D341Med (cell line): Measurements from ENCODE around the gene RAB44.

Source experiments
- DNase-seq: peaks from one replicate; pipeline ENCODE4 v3.0.0; 2012; ENCODE audit warnings: low spot score

The RAB44 gene

GRCh38 chr6:36666826-36667591 is 30.6 kb upstream of the RAB44 start:
- no peak for DNase-seq

DNA sequence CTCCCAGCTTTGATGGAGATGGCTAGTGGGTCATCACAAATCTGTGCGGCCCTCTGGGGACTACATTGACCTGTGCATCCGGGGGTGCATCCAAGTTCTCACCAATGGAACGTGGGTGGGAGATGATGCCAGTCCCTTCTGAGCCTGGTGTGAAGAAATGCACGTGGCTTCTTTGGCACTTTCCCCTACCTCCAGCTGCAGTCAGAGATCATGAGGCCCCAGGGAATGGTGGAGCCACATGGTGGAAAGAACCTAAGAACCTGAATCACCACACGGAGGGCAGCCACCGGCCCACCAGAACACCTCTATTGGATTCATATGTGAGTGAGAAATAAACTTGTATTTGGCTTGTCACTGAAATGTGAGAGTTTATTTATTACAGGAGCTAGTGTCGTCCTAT is 29.0 kb upstream of the RAB44 start:
- no peak for DNase-seq

DNA sequence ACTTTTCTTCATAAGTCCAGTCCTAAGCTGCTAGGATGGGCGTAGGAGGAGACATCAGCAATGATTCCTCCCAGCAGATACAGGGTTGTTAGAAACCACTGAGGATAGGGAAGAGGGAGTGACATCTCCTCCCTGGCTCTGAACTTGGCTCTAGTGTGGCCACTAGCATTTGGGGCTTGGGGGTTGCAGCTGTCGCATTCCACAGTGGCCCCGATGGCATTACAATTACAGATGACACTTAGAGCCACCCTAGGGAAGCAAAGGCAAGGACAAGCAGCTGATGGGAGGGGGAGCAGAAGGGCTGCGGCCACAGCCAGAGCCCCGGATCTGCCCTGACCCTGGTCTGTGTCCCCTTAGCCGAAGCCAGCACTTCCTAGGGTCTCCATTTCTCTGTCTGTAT is 28.6 kb upstream of the RAB44 start:
- no peak for DNase-seq

- DNase-seq, result no peak
Measured at GRCh38 chr6:36670271-36670670, 27.4 kb upstream of the RAB44 start.

GRCh38 chr6:36671687-36672375 is 25.8 kb upstream of the RAB44 start:
- no peak for DNase-seq

- DNase-seq, result no peak
Measured at GRCh38 chr6:36673882-36674281, 23.7 kb upstream of the RAB44 start.

DNA sequence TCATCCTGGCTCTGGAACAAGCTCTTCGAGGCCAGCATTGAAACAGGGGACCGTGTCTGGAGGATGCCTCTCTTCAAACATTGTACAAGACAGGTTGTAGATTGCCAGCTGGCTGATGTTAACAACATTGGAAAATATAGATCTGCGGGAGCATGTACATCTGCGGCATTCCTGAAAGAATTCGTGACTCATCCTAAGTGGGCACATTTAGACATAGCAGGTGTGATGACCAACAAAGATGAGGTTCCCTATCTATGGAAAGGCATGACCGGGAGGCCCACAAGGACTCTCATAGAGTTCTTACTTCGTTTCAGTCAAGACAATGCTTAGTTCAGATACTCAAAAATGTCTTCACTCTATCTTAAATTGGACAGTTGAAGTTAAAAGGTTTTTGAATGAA is 22.7 kb upstream of the RAB44 start:
- no peak for DNase-seq

GRCh38 chr6:36676141-36677058 is 21.2 kb upstream of the RAB44 start:
- DNase-seq, result no peak

GRCh38 chr6:36677059-36677749 is 20.4 kb upstream of the RAB44 start:
- no peak for DNase-seq

GRCh38 chr6:36677753-36678487 is 19.7 kb upstream of the RAB44 start:
- DNase-seq, result no peak

- DNase-seq, result peak; percentile 91
Measured at GRCh38 chr6:36678488-36679042, 19.1 kb upstream of the RAB44 start, which contains the start of gene CDKN1A. CDKN1A (plus strand) TSS chr6:36678714; CDS start chr6:36684102, 5,388 bp downstream.

DNA sequence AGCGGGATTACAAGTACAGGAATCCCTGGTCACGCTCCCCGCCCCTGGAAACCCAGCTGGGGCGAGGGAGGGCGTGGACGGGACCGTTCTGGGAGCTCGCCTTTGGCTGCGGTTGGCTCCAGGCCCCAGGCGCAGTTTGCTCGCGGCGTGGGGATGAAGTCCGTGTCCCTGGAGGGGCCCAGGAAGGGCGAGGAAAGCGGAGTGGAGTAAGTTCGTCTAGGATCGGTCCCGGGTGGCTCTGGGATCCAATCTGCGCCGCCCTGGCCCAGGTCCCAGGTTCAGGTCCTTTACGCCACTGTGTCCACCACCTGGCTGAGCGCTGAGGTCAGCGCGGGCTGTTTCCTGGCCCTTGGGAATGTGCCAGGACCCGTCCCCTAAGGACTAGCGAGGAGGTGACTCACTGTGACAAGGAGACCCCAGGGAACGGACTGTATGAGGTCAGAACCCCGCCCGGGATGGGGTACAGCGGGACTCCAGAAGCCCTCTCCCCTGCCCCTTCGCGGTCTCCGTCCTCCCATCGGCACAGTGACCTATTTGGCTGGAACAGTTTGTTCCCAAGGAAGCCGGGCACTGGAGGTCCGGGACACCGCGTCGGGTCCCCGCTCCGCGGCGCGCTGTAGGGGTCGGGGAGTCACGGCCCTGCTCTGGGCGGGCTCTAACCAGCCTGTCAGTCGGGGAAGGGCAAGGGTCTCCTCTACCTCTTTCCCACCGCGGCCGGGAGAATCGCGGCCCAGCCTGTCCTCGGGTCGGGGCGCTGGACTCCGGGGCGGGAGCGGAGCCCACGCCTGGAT is 18.4 kb upstream of the RAB44 start:
- DNase-seq, result peak; percentile 49

DNA sequence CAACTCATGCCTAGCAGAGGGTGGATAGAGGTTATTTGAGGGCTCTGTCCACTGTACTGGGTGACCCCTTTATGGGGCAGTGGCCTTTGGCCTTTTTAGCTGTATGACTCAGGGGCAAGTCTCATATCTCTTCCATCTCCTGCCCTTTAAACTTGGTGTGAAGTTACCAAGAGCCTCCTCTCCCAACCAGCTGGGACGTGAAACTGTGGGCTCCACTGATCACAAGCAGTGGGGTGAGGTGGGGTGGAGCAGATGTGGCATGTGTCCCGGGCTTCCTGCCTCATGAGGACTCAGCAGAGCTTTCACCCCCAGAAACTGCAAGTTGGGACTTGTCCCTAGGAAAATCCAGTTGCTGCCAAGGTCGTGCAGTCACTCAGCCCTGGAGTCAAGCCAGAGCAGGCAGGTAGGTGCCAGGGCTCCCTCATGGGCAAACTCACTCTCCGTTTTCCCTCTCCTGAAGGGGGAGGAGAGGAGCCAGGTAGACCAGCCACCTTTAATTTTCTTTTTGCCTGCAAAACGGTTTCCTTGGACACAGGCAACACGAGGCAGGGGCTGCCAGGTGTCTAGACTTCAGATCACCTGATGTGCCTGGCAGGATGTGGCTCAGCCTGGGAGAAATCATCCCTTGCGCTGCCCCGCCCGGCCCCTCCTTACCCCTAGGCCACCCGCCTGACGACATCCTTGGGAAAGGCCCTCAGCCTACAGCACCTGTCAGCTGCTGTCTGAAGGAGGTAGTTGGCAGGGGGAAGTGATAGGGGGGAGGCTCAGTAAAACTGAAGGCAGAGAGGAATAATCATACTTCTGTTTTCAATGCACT is 15.1 kb upstream of the RAB44 start:
- DNase-seq, result no peak

DNA sequence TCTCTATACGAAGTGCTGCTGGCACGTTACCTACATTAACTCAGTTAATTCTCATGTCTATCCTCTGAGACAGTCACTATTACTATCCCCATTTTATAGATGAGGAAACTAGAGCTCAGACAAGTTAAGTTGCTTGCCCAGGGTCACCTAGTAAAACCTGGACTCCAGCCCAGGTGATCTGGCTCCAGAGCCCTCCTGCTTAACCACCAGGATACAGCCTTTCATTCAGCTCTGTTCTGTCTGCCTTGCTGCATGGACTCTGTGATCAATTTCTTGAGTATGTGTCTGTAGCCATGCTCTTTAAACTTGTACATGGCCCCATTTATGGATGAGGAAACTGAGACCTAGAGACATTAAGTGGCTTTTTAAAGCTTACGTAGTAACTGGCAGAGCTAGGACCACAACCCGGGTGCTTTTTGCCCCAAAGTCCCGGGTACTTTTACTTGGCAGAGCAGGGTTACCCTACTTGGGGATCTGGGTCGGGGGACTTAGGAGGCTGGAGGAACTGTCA is 14.4 kb upstream of the RAB44 start:
- DNase-seq, result no peak

- no peak for DNase-seq
Measured at GRCh38 chr6:36683656-36684446, 13.8 kb upstream of the RAB44 start.

GRCh38 chr6:36684447-36684812 is 13.2 kb upstream of the RAB44 start:
- DNase-seq, result no peak

DNA sequence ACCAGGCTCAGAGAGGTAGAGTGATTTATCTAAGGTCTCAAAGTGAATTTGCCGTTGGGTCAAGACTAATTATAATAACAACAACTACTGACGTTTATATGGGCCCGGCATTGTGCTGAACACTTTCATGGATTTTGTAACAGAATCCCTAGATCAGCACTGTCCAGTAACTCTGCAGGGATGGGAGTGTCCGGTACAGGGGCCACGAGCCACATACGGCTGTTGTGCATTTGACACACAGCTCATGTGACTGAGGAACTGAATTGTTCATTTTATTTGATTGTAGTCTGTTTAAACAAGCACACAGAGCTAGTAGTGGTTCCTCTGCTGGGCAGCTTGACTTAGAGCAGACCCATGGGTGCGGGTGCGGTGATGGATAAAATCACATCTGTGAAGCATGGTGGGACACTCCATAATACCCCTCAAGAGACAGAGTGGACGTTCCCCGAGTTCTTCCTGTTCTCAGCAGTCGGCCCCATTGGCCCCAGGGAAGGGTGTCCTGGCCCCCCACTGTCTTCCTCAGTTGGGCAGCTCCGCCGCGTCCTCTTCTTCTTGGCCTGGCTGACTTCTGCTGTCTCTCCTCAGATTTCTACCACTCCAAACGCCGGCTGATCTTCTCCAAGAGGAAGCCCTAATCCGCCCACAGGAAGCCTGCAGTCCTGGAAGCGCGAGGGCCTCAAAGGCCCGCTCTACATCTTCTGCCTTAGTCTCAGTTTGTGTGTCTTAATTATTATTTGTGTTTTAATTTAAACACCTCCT is 12.3 kb upstream of the RAB44 start:
- no peak for DNase-seq
